GM18508 (cell line): Measurements from ENCODE around the gene KLRK1.
"Not testable (repeated sequence)": the region's sequence is repeated elsewhere in the genome, so short reads cannot be mapped to it uniquely, and the experiment has no call there.

Experiments used
- ATAC-seq: cut with Tn5 transposase; IDR thresholded peaks from one replicate; pipeline ENCODE4 v1.9.1; 2021; ENCODE audit warnings: moderate number of reproducible peaks; ENCODE audit not compliant: insufficient read depth, unreplicated experiment

Gene KLRK1

DNA sequence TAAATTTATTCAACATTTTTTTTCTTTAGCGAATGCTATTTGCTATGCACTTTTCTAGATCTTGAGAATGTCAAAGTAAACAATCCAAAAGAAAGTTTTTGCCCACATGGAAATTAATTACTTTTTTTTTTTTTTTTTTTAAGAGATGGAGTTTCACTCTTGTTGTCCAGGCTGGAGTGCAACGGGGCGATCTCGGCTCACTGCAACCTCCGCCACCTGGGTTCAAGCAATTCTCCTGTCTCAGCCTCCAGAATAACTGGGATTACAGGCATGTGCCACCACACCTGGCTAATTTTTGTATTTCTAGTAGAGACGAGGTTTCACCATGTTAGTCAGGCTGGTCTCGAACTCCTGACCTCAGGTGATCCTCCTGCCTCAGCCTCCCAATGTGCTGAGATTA lies 1.1 kb upstream of the KLRK1 start:
- ATAC-seq: not testable (repeated sequence)

- ATAC-seq: no peak
Observed at GRCh38 chr12:10388624-10389413, 1.0 kb downstream of the KLRK1 start.

DNA sequence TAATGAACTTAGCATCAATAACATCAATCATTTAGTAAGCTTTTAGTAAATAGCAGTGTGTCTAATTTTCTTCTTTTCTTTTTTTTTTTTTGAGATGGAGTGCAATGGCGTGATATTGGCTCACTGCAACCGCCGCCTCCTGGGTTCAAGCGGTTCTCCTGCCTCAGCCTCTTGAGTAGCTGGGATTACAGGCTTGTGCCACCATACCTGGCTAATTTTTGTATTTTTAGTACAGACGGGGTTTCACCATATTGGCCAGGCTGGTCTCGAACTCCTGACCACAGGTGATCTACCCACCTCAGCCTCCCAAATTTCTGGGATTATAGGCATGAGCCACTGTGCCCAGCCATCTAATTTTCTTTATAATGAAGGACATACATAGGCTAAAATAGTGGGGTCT lies 2.3 kb downstream of the KLRK1 start:
- not testable (repeated sequence) for ATAC-seq

DNA sequence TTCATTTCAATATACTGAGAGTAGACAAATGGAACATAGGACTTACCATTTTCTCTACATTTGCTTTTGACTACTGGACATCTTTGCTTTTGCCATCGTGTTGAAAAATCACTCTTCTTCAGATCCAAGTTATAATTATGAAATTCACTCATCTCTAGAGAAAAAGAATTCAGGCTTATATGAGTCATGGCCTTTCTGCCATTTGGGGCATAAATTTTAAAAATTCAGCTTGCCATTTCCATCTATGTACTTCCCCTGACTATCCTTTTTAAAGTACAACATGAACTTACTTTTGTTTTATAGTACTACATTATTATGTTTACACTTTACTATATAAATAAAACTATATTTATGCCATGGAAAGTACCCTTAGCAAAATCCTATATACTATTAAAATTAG lies 3.0 kb downstream of the KLRK1 start:
- no peak for ATAC-seq

GRCh38 chr12:10385166-10385613 lies 4.7 kb downstream of the KLRK1 start:
- ATAC-seq: no peak

GRCh38 chr12:10384191-10384590 lies 5.7 kb downstream of the KLRK1 start:
- ATAC-seq: no peak

DNA sequence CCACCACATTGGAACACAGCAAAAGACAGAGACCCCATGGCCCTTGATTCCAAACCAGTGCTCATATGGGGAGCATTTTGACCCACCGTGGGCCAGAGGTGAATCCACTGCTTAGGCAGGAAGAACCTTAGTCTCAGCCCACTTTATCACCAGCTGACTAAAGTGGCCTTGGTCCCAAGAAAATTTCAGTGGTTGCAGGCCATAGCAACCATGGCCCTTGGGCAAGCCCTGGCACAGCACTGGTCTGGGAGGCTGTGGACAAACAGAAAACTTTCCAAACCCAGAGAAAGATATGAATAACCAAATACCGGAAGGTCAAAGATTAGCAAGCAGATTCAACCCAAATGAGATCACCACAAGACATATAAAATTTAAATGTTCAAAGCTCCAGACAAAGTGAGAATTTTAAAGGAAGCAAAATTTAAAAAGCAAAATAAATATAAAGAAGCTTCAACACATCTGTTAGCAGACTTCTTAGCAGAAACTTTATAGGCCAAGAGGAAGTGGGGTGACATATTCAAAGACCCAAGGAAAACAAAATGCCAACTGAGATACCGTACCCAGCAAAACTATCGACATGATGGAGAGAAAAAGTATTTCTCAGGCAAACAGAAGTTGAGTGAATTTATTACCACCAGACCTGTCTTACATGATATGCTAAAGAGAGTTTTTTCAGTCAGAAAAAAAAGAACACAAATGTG lies 7.8 kb downstream of the KLRK1 start:
- ATAC-seq: no peak

DNA sequence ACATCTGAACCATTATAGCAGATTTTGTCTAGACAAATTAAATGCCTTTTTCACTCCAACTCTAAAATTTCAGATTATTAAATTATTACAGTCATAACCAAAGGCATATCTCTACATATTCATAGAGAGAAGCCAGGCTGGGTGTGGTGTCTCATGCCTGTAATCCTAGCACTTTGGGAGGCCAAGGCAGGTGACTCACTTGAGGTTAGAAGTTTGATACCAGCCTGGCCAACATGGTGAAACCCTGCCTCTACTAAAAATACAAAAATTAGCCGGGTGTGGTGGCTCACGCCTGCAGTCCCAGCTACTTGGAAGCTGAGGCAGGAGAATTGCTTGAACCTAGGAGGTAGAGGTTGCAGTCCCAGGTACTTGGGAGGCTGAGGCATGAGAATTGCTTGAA lies 11.1 kb downstream of the KLRK1 start:
- not testable (repeated sequence) for ATAC-seq

- no peak for ATAC-seq
Observed at GRCh38 chr12:10374624-10375018, 15.2 kb downstream of the KLRK1 start.

GRCh38 chr12:10372559-10372958 lies 17.3 kb downstream of the KLRK1 start:
- no peak for ATAC-seq

DNA sequence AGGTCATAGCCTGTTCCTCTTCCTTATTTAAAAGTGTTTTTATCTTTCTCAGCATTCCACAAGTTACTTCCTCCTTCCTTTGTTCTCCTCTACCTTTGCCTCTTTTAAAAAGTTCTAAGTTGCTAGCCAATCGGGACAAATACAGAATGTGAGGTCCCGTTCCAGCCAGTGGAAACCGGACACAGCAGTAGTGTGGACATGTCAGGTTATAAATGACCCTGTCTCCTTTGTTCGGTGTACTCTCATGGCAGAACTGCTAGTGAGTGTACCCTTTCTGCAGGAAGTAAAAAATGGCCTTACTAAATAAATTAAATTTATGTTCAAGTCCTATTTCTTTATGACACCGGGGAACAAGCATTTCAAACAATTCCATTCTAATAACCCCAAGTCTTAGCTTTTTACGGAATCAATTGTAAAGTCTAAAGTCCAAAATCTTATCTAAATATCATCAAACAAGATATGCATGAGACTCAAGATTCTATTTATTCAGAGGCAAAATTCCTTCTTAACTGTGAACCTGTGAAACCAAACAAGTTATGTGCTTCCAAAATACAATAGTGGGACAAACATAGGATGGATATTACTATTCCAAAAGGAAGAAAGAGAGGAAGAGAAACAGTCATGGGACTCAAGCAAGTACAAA lies 17.8 kb downstream of the KLRK1 start:
- not testable (repeated sequence) for ATAC-seq

GRCh38 chr12:10369557-10370415 lies 20.1 kb downstream of the KLRK1 start:
- no peak for ATAC-seq

DNA sequence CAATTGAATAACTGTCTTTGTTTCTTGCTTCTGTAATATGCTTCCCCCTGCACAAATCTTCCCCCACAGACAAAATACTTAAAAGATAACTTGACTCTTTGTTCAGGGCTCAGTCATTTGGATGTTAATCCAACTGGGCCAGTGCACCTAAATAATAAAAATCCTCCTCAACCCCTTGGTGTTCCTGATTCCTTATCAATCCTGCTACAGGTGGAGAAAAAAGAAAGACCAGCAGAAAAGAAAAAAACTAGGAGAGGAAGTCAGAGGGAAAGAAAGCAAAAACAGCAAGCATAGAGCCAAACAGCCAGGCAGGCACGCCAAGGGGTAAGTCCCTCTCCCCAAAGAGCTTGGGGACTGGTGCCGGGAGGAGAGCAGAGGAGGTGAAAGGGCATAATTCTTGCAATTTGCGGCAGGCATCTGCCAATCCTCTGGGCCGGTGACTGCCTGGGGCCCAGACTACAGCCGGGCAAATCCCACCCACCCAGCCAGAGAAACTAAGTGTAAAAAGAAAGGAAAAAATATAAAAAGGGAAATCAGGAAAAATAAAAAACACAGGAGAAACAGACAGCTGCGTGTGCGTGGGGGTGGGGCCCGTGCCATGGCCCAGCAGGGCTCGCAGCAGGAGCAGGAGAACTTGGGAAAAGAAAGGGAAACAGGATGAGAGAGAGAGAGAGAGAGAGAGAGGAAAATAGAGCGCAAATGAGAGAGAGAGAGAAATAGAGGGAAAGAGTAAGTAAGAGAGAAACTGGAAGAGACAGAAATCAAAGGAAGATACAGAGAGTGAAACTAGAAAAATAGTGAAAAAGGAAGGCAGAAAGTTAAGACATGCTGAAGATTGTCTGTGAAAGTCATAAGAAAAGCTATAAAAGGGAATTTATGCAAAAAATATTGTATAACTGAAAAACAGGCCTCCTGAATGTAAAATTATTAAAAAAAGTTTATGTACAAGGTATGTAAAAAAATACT lies 21.4 kb downstream of the KLRK1 start:
- ATAC-seq: no peak

DNA sequence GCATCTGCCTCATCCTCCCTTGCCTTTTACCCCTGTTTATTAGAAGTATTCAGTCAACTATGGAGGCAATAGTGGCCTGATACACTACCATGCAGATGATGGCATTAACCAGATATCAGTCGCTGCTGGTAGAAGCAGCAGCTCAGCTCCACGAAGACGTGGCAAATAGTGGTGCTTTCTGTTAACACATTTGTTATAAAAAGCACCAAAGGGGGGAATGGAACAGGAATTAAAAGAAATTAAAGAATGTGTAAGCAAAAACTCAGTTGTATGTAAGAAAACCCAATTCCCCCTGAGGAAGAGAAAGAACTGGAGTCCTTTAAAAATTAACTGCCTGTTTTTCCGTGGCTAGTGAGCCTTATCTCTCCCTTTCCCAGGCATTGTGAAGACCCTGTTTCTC lies 22.1 kb downstream of the KLRK1 start:
- ATAC-seq: not testable (repeated sequence)

DNA sequence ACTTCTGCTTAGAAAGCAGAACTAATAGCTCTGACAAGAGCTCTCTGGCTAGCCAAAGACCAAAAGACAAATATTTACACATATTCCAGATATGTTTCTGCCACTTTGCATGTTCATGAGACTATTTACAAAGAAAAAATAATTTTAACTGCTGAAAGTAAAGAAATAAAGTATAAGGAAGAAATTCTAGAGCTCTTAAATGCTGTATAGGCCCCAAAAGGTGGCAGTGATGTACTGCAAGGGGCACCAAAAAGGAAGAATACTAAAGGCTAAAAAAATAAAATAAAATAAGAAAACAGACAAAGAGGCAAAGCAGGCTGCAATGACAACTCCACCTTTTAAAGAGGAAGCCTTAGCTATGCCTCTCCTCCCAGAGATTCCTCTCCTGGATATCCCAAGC lies 23.0 kb downstream of the KLRK1 start:
- ATAC-seq: no peak

DNA sequence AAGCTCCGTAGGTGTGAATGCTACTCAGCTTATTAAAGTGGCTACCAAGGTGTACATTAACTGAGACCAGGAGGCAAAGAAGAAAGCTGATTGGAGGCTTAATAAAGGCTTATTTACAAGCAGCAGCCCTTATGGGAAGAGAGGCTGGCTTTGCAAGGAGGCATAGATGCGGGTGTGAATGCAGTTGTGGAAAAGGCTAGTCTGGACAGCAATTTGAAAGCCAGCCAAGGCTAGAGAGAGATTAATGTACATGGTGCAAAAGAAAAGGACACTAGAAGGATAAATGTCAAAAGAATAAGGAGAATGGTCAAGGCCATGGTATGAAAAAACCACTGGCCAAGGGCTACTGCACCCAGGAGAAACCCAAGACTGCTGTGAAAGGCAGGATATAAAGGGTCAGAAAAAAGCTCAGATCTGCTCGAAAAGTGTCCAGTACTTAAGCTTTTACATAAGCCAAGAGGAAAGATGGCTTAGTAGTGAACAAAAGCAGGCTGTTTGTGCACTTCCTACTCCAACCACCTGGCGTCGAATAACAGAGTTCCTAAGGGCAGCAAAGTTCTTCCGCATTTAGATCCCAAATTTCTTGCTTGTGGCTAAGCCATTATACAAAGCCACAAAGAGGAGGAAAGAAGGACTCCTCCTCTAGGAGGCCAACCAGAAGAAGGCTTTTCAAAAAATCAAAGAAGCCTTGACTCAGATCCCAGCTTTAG lies 24.0 kb downstream of the KLRK1 start:
- ATAC-seq: no peak

GRCh38 chr12:10364815-10365622 lies 24.8 kb downstream of the KLRK1 start:
- ATAC-seq: peak; percentile 35
